Measurements from ENCODE around the gene CENPL. TPM values are rescaled to one million over a fixed set of nuclear protein-coding genes. Genes with fewer than 3 reads are reported as not detected.

The CENPL gene, protein sequence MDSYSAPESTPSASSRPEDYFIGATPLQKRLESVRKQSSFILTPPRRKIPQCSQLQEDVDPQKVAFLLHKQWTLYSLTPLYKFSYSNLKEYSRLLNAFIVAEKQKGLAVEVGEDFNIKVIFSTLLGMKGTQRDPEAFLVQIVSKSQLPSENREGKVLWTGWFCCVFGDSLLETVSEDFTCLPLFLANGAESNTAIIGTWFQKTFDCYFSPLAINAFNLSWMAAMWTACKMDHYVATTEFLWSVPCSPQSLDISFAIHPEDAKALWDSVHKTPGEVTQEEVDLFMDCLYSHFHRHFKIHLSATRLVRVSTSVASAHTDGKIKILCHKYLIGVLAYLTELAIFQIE
- 92.8 and 108 TPM in 2 replicates for total RNA-seq (2014; rRNA removed)
- percentile 94 among the genes with signal in this experiment for Bru-seq, nascent RNA
- percentile 91 among the genes with signal in this experiment for BruChase-seq, experiment 1, labeled RNA remaining after a 6-hour chase
- BruChase-seq, experiment 2, labeled RNA remaining after a 2-hour chase, result percentile 87 among the genes with signal in this experiment
- long read RNA-seq, transcript CENPL-201 (5 exons, 1,847 nt), result minor isoform, 5 of 78 reads
- long read RNA-seq, transcript CENPL-203 (6 exons, 1,771 nt), result major isoform, 11 of 78 reads
- long read RNA-seq, partial matches to known transcripts, result 6 of 78 reads
- long read RNA-seq, other reads (novel, unspliced or antisense), result 53 of 78 reads

DNA sequence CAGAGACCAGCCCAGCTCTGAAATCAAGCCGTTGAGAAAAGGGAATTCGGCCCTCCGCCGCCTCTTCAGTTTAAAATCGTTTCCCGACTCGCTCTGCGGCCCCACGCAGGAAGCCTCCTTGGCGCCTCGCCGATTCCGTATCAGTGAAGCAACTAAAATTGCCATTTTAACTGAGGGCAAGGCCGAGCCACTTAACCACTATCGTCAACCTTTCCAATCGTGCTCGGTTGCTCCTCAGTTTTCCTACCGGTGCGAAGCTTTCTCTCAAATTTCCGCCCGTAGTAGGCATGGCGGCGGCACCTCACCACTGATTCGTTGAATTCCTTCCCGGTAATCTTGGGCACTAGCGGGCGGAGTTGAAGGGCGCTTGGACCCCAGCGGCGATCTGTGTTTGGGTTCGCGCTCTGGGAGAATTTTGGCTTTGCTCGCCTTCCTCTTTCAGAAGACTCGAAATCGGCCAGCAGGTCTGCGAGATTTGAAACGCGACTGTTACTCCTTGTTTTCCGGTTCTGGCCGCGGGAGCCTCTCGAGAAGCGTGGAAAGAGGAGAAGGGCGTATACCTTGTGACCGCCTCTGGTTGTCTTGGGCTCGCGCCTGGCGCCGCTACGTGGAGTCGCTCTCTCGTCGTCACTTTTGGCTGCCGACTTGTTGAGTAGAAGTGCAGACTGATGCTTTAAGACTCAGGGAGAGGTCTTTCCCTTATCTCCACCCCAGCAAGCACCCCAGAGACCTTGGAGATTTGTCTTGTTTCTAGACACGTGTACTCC, at the start of gene CENPL, which contains the start of gene DARS2:
TSS of gene CENPL (minus strand) at position 569 of the 767 bp plus-strand sequence. CDS start 13,584 bp downstream, outside the sequence.
TSS of gene DARS2 (plus strand) at position 359 of the 767 bp plus-strand sequence. CDS start 557 bp downstream, outside the sequence.
- Histone ChIP-seq H4K20me1 (ENCODE audit: low read length) (peaks cover 18% of the 10 kb centered on the region), H3K27me3 (ENCODE audit: low read length) (no peaks in the 10 kb centered on the region), H3K79me2 (ENCODE audit: low read length) (peaks cover 86% of the 10 kb centered on the region), H3K36me3 (ENCODE audit: low read depth, low read length) (peaks cover 16% of the 10 kb centered on the region; the same call in 1 of the 2 replicates), H3K4me2 (ENCODE audit: low read length) (peak within 1 kb of the TSS; percentile 89), H3F3A (ENCODE audit: low read length, unreplicated experiment) (no peaks in the 10 kb centered on the region), H2AFZ (ENCODE audit: low read length) (peak within 1 kb of the TSS; percentile 82), H3K9me2 (replicated peaks; ENCODE audit: low read length) (no peaks in the 10 kb centered on the region), H3K9me3 (ENCODE audit: low read length) (no peaks in the 10 kb centered on the region), H3K4me1 (ENCODE audit: insufficient read depth, low read length) (peaks cover 56% of the 10 kb centered on the region), H3K9ac (ENCODE audit: low read length) (peak within 1 kb of the TSS; percentile 83), H3K4me3 (ENCODE audit: low read length) (peak within 1 kb of the TSS; percentile 72), H3K27ac (ENCODE audit: low read length) (peak within 1 kb of the TSS; percentile 81)
- BruUV-seq (replicated peaks), result TSS peak; percentile 90
- DNase-seq (peak; percentile 100), ATAC-seq (peak; percentile 88)
- TF ChIP-seq EZH2phosphoT487 (IDR thresholded peaks at IDR 0.05; ENCODE audit: borderline replicate concordance, low read length) (no peak), EZH2 (IDR thresholded peaks at IDR 0.05; ENCODE audit: low read length, unreplicated experiment) (no peak)
- TF ChIP-seq, protein P1, sequence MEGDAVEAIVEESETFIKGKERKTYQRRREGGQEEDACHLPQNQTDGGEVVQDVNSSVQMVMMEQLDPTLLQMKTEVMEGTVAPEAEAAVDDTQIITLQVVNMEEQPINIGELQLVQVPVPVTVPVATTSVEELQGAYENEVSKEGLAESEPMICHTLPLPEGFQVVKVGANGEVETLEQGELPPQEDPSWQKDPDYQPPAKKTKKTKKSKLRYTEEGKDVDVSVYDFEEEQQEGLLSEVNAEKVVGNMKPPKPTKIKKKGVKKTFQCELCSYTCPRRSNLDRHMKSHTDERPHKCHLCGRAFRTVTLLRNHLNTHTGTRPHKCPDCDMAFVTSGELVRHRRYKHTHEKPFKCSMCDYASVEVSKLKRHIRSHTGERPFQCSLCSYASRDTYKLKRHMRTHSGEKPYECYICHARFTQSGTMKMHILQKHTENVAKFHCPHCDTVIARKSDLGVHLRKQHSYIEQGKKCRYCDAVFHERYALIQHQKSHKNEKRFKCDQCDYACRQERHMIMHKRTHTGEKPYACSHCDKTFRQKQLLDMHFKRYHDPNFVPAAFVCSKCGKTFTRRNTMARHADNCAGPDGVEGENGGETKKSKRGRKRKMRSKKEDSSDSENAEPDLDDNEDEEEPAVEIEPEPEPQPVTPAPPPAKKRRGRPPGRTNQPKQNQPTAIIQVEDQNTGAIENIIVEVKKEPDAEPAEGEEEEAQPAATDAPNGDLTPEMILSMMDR (conservative IDR thresholded peaks at IDR 0.05; ENCODE audit: low read depth, low read length), result no peak
- POLR2A ChIA-PET (ENCODE audit: unreplicated experiment), result interaction anchor here (0.5 to 1.2 kb wide), 5 partner anchors 9 to 817 kb away, joined by 3 to 12 read pairs (median 4); partner anchors contain the start of gene KLHL20
- CTCF ChIA-PET, result interaction anchor here (0.6 to 2.1 kb wide), 6 partner anchors 110 to 395 kb away, joined by 3 to 7 read pairs (median 4); partner anchors contain the start of gene KLHL20
- intact Hi-C loops (cut with micrococcal nuclease), result loop anchor here (1.0 to 5.0 kb wide), 8 partner anchors 44 to 1078 kb away; partner anchors contain the start of genes KLHL20, PRDX6 and ZBTB37

DNA sequence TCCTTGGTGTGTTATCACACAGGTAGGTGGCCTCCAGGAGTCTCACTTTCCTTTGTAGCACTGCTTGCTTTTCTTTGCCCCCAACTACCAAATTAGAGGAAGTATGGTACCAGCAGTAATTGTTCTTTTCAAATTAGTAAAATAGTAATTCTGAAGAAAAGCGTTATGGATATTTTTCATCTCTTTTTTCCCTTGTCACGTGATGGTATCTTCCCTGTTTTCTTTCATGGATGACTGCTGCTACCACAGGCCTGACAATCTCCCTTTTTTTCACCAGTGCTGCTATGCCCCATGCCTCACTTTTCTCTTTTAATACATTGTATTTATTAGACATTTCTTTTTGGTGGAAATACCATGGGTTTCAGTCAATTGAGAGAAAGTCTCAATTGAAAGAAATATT, 46.8 kb upstream of the CENPL start:
- no peak for DNase-seq
- H3K79me2 ChIP-seq (ENCODE audit: low read length), result peaks cover 13% of the 10 kb centered on the region
- BruUV-seq (replicated peaks), result no TSS peak
- H3K36me3 ChIP-seq (ENCODE audit: low read depth, low read length), result peaks cover 11% of the 10 kb centered on the region
- ChIA-PET POLR2A (ENCODE audit: unreplicated experiment) (no interaction called here), CTCF (no interaction called here)
- no peaks in the 10 kb centered on the region for H3K9me2 ChIP-seq (replicated peaks; ENCODE audit: low read length)
- peaks cover 7% of the 10 kb centered on the region for H3K4me1 ChIP-seq (ENCODE audit: insufficient read depth, low read length)
- no peak overlapping the region for H3K9ac ChIP-seq (ENCODE audit: low read length)
- peaks cover 8% of the 10 kb centered on the region for H4K20me1 ChIP-seq (ENCODE audit: low read length)
- no peak overlapping the region for H3K27ac ChIP-seq (ENCODE audit: low read length)
- no peak for ATAC-seq
- no peak overlapping the region for H2AFZ ChIP-seq (ENCODE audit: low read length)
- peaks cover under 1% of the 10 kb centered on the region for H3F3A ChIP-seq (ENCODE audit: low read length, unreplicated experiment)
- H3K27me3 ChIP-seq (ENCODE audit: low read length), result no peaks in the 10 kb centered on the region
- H3K4me3 ChIP-seq (ENCODE audit: low read length), result no peak overlapping the region
- intact Hi-C loops (cut with micrococcal nuclease), result no loop called here
- no peak overlapping the region for H3K4me2 ChIP-seq (ENCODE audit: low read length)
- H3K9me3 ChIP-seq (ENCODE audit: low read length), result no peaks in the 10 kb centered on the region
- TF ChIP-seq EZH2phosphoT487 (IDR thresholded peaks at IDR 0.05; ENCODE audit: borderline replicate concordance, low read length), result no peak
- TF ChIP-seq, protein P1 (conservative IDR thresholded peaks at IDR 0.05; ENCODE audit: low read depth, low read length), result no peak
- TF ChIP-seq EZH2 (IDR thresholded peaks at IDR 0.05; ENCODE audit: low read length, unreplicated experiment), result no peak

All from PC-3 (cell line).